ENCODE measurements around the gene KLHL11. TPM values are rescaled to one million over a fixed set of nuclear protein-coding genes. Genes with fewer than 3 reads are reported as not detected.

Gene KLHL11
- total and polyA plus RNA-seq, 9 of the 15 experiments (the other 6 are each of a cell fraction or from before 2014, with no cell fraction given), result 0.20 to 17.0 (median 10.3) TPM

- no peak for TF ChIP-seq ZNF134 (CRISPR knock-in tag; conservative IDR thresholded peaks at IDR 0.05)
Measured at GRCh38 chr17:41871789-41872188, 6.6 kb upstream of the KLHL11 start (continued).

GRCh38 chr17:41870627-41871026 lies 5.4 kb upstream of the KLHL11 start:
- Histone ChIP-seq H3K27me3 (ENCODE audit: control insufficient read depth in 2 of 2, insufficient read depth in 2 of 2, low read length in 2 of 2) (no peaks in the 10 kb centered on the region), H3K36me3 (ENCODE audit: control insufficient read depth, insufficient read depth, low read length) (peaks cover 78% of the 10 kb centered on the region; the same call in 2 of the 3 replicates), H2AFZ (ENCODE audit: low read depth, low read length) (no peak overlapping the region), H3K4me2 (ENCODE audit: insufficient read depth, low read length) (no peak overlapping the region), H3K9ac (ENCODE audit: insufficient read depth in 1 of 2, low read depth in 2 of 2, low read length in 2 of 2) (no peak overlapping the region; a peak in 1 of 4 replicates), H3K9me1 (ENCODE audit: control insufficient read depth, insufficient read depth, low read length) (peaks cover 4% of the 10 kb centered on the region), H3K4me3 (no peak overlapping the region), H3K9me3 (replicated peaks; ENCODE audit: control insufficient read depth, insufficient read depth, low read depth, low read length) (no peaks in the 10 kb centered on the region), H3K4me1 (replicated peaks in 1 of 2; ENCODE audit: control insufficient read depth in 2 of 2, insufficient read depth in 2 of 2, low read length in 2 of 2) (peaks cover 3 to 11% of the 10 kb centered on the region in 2 experiments; a peak in 4 of 5 replicates), H4K20me1 (replicated peaks; ENCODE audit: control insufficient read depth, insufficient read depth, low read length) (no peaks in the 10 kb centered on the region), H3K79me2 (ENCODE audit: control insufficient read depth, insufficient read depth, low read length) (no peaks in the 10 kb centered on the region), H3K27ac (ENCODE audit: extremely low read depth, low read depth, low read length) (no peak overlapping the region)
- CTCF ChIA-PET (ENCODE audit: low intra/inter-chr PET ratio), result no interaction called here
- no TSS peak for BruUV-seq (replicated peaks)
- POLR2A ChIA-PET, result interaction anchor here (0.6 to 1.2 kb wide), 4 partner anchors 10 to 806 kb away, joined by 3 to 6 read pairs (median 3); partner anchors contain the start of gene PLEKHH3
- in situ Hi-C loops (cut with MboI) (no loop called here), intact Hi-C loops (cut with micrococcal nuclease) (no loop called here)
- 76% methylated on average over 7 of the region's 7 CpGs for WGBS (ENCODE audit: insufficient coverage, low coverage, missing lambda C conversion rate)
- FAIRE-seq (no peak), DNase-seq (ENCODE audit: extremely low read depth in 1 of 4, low spot score in 3 of 4) (no peak), ATAC-seq (peak; percentile 20; the same call in 1 of the 3 replicates)
- no peak for TF ChIP-seq ZBTB33 (CRISPR knock-in tag; IDR thresholded peaks at IDR 0.05)
- TF ChIP-seq BRD4 (IDR thresholded peaks at IDR 0.05), result no peak
- peak; percentile 29; the same call in 1 of the 2 replicates for TF ChIP-seq FOSL1 (tag; conservative IDR thresholded peaks at IDR 0.05)
- peak; percentile 34; the same call in 1 of the 2 replicates for TF ChIP-seq MYC (IDR thresholded peaks at IDR 0.05; ENCODE audit: low read depth, low read length)
- no peak for TF ChIP-seq MYC (CRISPR knock-in tag; IDR thresholded peaks at IDR 0.05; ENCODE audit: borderline replicate concordance, low read depth)
- no peak for TF ChIP-seq HNRNPH1 (optimal IDR thresholded peaks at IDR 0.05; ENCODE audit: low read depth, low read length)
- TF ChIP-seq RNF219 (CRISPR knock-in tag; IDR thresholded peaks at IDR 0.05), result no peak
- TF ChIP-seq PKNOX1 (IDR thresholded peaks at IDR 0.05), result peak; percentile 15; the same call in 1 of the 2 replicates
- TF ChIP-seq USF1 (CRISPR knock-in tag; IDR thresholded peaks at IDR 0.05), result peak; percentile 81
- TF ChIP-seq NFYB (IDR thresholded peaks at IDR 0.05; ENCODE audit: extremely low read depth, insufficient read length), result peak; percentile 54
- TF ChIP-seq RAD51 (IDR thresholded peaks at IDR 0.05; ENCODE audit: borderline replicate concordance, low read depth), result peak; percentile 30; the same call in 1 of the 2 replicates
- TF ChIP-seq ETV5 (CRISPR knock-in tag; IDR thresholded peaks at IDR 0.05; ENCODE audit: low read depth), result no peak
- TF ChIP-seq ZNF830 (CRISPR knock-in tag; IDR thresholded peaks at IDR 0.05), result no peak

Data from K562 (cell line).